SK-N-MC (cell line): Measurements from ENCODE around the gene WASL.

Experiments used
- EZH2 ChIP-seq: fragments of 200-600 bp; sonication (generic); IDR thresholded peaks from one replicate; pipeline ENCODE4 v1.6.1; 2017; ENCODE audit warnings: antibody characterized with exemption
- FOXP2 ChIP-seq: optimal IDR thresholded peaks from 2 replicates; pipeline ENCODE3; 2011; ENCODE audit warnings: mild to moderate bottlenecking, moderate library complexity; ENCODE audit not compliant: insufficient read depth; ENCODE audit errors: extremely low read length, control extremely low read depth
- POLR2AphosphoS5 ChIP-seq: IDR thresholded peaks from 2 replicates; pipeline ENCODE4 v1.6.1; 2012; ENCODE audit warnings: mild to moderate bottlenecking, low read depth, low read length, borderline replicate concordance

DNA sequence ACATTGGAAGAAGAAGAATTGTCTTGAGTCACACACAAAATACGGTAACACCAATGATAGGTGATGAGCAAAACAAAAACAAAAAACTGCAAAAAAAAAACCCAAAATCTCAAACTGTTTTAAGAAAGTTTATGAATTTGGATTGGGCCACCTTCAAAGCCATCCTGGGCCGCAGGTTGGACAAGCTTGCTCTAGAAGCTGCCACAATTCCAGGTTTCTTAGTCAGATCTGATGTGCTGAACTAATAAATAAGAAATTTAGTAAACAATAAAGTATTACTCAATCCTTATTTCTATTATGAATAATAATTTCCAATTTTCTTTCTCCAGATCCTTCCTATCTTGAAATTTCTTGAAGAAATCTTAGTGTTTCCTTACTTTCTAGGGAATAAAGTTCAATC lies 10.0 kb downstream of the WASL start:
- no peak for TF ChIP-seq EZH2
- no peak for TF ChIP-seq POLR2AphosphoS5
- TF ChIP-seq FOXP2, result no peak
